ENCODE data around the gene PDS5A. TPM values are rescaled to one million over a fixed set of nuclear protein-coding genes. Genes with fewer than 3 reads are reported as not detected.

The PDS5A gene
- polyA plus RNA-seq, 3 donors: 14.2 to 19.4 (median 17.7) TPM

DNA sequence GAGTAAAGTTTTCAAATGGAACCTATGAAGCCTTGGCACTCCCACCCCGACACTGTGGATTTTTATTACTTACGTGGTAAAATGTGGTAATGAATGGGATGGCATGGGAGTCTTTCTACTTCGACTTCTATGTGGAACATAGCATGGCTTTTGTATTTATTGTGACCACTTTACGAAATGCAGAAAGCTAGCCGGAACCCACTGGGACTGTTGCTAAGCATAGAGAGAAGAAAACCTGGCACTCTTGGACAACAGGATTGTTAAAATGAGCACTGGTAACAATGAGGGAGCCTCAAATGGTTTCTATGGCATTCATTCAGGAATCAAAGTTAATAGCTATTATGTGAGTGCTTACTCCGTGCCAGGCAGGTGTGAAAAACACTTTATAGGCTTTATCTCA lies 113.3 kb downstream of the PDS5A start:
- Mint-ChIP-seq H3K36me3 (peaks cover 52 to 71% of the 10 kb centered on the region in 2 donors), H3K9me3 (no peaks in the 10 kb centered on the region), H3K4me1 (no peaks in the 10 kb centered on the region), H3K27me3 (ENCODE audit: low read depth in 3 of 3) (no peaks in the 10 kb centered on the region), H3K27ac (no peak overlapping the region), H3K4me3 (no peak overlapping the region)
- 100% methylated on average over 3 of the region's 6 CpGs for WGBS (ENCODE audit: insufficient coverage)
- intact Hi-C loops (cut with micrococcal nuclease): no loop called here
- Histone ChIP-seq H3K4me1 (ENCODE audit: control insufficient read depth in 1 of 2, insufficient read depth in 2 of 2, low read length in 2 of 2) (no peaks in the 10 kb centered on the region), H3K27ac (ENCODE audit: low read depth in 1 of 2, low read length in 2 of 2) (no peak overlapping the region), H3K79me2 (ENCODE audit: insufficient read depth, low read length) (no peaks in the 10 kb centered on the region), H3K4me3 (replicated peaks in 1 of 3; ENCODE audit: low read depth in 2 of 3, low read length in 3 of 3) (no peak overlapping the region), H3K36me3 (replicated peaks in 1 of 2; ENCODE audit: control insufficient read depth in 1 of 2, insufficient read depth in 2 of 2, low read length in 2 of 2) (peaks cover 72 to 98% of the 10 kb centered on the region in 2 donors), H3K9ac (ENCODE audit: insufficient read depth, low read length, poor library complexity, severe bottlenecking) (no peak overlapping the region), H2AFZ (ENCODE audit: insufficient read depth, low read depth, low read length, poor library complexity, severe bottlenecking) (no peak overlapping the region), H3K27me3 (ENCODE audit: control insufficient read depth in 2 of 2, insufficient read depth in 2 of 2, low read length in 2 of 2) (no peaks in the 10 kb centered on the region), H3K9me3 (replicated peaks in 1 of 2; ENCODE audit: control insufficient read depth in 1 of 2, insufficient read depth in 1 of 2, low read length in 2 of 2) (no peaks in the 10 kb centered on the region), H4K20me1 (ENCODE audit: insufficient read depth, low read length) (no peaks in the 10 kb centered on the region), H3K4me2 (replicated peaks; ENCODE audit: extremely low read depth, low read length, poor library complexity, severe bottlenecking) (no peak overlapping the region)
- DNase-seq: no peak
- TF ChIP-seq, protein P1, sequence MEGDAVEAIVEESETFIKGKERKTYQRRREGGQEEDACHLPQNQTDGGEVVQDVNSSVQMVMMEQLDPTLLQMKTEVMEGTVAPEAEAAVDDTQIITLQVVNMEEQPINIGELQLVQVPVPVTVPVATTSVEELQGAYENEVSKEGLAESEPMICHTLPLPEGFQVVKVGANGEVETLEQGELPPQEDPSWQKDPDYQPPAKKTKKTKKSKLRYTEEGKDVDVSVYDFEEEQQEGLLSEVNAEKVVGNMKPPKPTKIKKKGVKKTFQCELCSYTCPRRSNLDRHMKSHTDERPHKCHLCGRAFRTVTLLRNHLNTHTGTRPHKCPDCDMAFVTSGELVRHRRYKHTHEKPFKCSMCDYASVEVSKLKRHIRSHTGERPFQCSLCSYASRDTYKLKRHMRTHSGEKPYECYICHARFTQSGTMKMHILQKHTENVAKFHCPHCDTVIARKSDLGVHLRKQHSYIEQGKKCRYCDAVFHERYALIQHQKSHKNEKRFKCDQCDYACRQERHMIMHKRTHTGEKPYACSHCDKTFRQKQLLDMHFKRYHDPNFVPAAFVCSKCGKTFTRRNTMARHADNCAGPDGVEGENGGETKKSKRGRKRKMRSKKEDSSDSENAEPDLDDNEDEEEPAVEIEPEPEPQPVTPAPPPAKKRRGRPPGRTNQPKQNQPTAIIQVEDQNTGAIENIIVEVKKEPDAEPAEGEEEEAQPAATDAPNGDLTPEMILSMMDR (IDR thresholded peaks at IDR 0.05): no peak

DNA sequence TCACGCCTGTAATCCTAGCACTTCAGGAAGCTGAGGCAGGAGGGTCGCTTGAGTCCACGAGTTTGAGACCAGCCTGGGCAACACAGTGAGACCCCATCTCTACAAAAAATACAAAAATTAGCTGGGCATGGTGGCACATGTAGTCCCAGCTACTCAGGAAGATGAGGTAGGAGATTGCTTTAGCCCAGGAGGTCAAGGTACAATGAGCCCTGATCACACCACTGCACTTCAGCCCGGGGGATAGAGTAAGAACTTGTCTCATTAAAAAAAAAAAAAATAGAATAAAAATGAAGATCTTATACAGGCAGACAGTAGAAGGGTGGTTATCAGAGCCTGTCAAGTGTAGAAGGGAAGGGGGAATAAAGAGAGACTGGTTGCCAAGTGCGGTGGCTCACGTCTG lies 116.9 kb downstream of the PDS5A start:
- peak overlapping the region in 2 of 7 donors; percentile 32 to 36 for H3K27ac Mint-ChIP-seq
- peaks cover 0 to 2% (median 1%) of the 10 kb centered on the region in 3 donors for H3K27me3 Mint-ChIP-seq (ENCODE audit: low read depth in 3 of 3)
- no peak for DNase-seq
- peaks cover 3 to 14% (median 10%) of the 10 kb centered on the region in 7 donors for H3K9me3 Mint-ChIP-seq
- Histone ChIP-seq H3K9ac (ENCODE audit: insufficient read depth, low read length, poor library complexity, severe bottlenecking) (no peak overlapping the region), H3K79me2 (ENCODE audit: insufficient read depth, low read length) (no peaks in the 10 kb centered on the region), H3K9me3 (replicated peaks in 1 of 2; ENCODE audit: control insufficient read depth in 1 of 2, insufficient read depth in 1 of 2, low read length in 2 of 2) (peaks cover 5 to 9% of the 10 kb centered on the region in 2 donors), H3K4me1 (ENCODE audit: control insufficient read depth in 1 of 2, insufficient read depth in 2 of 2, low read length in 2 of 2) (no peaks in the 10 kb centered on the region), H2AFZ (ENCODE audit: insufficient read depth, low read depth, low read length, poor library complexity, severe bottlenecking) (no peak overlapping the region), H3K4me3 (replicated peaks in 1 of 3; ENCODE audit: low read depth in 2 of 3, low read length in 3 of 3) (no peak overlapping the region), H3K4me2 (replicated peaks; ENCODE audit: extremely low read depth, low read length, poor library complexity, severe bottlenecking) (no peak overlapping the region), H3K27ac (ENCODE audit: low read depth in 1 of 2, low read length in 2 of 2) (no peak overlapping the region), H4K20me1 (ENCODE audit: insufficient read depth, low read length) (no peaks in the 10 kb centered on the region), H3K36me3 (replicated peaks in 1 of 2; ENCODE audit: control insufficient read depth in 1 of 2, insufficient read depth in 2 of 2, low read length in 2 of 2) (peaks cover 66 to 97% of the 10 kb centered on the region in 2 donors), H3K27me3 (ENCODE audit: control insufficient read depth in 2 of 2, insufficient read depth in 2 of 2, low read length in 2 of 2) (no peaks in the 10 kb centered on the region)
- no peaks in the 10 kb centered on the region for H3K4me1 Mint-ChIP-seq
- peaks cover 62 to 79% of the 10 kb centered on the region in 2 donors for H3K36me3 Mint-ChIP-seq
- WGBS (ENCODE audit: insufficient coverage): no CpG with 5 or more reads among the region's 6 CpGs
- H3K4me3 Mint-ChIP-seq: no peak overlapping the region
- TF ChIP-seq, protein P1 (IDR thresholded peaks at IDR 0.05): no peak
- intact Hi-C loops (cut with micrococcal nuclease): no loop called here
